H7 (cell line): ENCODE measurements around the gene EVC. TPM values are rescaled to one million over a fixed set of nuclear protein-coding genes. Genes with fewer than 3 reads are reported as not detected.
"Not testable (repeated sequence)": the region's sequence is repeated elsewhere in the genome, so short reads cannot be mapped to it uniquely, and the experiment has no call there.

Experiments used
- DNase-seq: peaks from one replicate; pipeline ENCODE4 v3.0.0; 2012
- H3K27me3 ChIP-seq: 2 replicates; pipeline ENCODE4 v1.6.0; 2011; ENCODE audit warnings: mild to moderate bottlenecking, low read length; ENCODE audit not compliant: control insufficient read depth, insufficient read depth
- H3K36me3 ChIP-seq: replicated peaks from 2 replicates; pipeline ENCODE4 v1.5.1; 2011; ENCODE audit warnings: low read length; ENCODE audit not compliant: control insufficient read depth, insufficient read depth
- H3K4me3 ChIP-seq: 2 replicates; pipeline ENCODE4 v1.5.1; 2011; ENCODE audit warnings: low read depth, mild to moderate bottlenecking, control low read depth, low read length, moderate library complexity; ENCODE audit not compliant: insufficient read depth
- total RNA-seq: library from RNA; depleted of rRNA; stranded (reverse); fragments of >200 nt; shearing (Covaris generic); gene quantifications from 2 replicates; pipeline ENCODE4 v1.2.3, GENCODE V29; 2014; rRNA removed

Gene EVC
- total RNA-seq, 1 experiment from 2014 or later = 4.5 TPM

GRCh38 chr4:5845035-5845905 lies 134.3 kb downstream of the EVC start:
- no peak for DNase-seq
- H3K36me3 ChIP-seq = peaks cover 35% of the 10 kb centered on the region

GRCh38 chr4:5851637-5852301 lies 140.8 kb downstream of the EVC start:
- H3K4me3 ChIP-seq = no peak overlapping the region
- H3K36me3 ChIP-seq = peaks cover 47% of the 10 kb centered on the region
- no peaks in the 10 kb centered on the region for H3K27me3 ChIP-seq
- no peak for DNase-seq

More at GRCh38 chr4:5845035-5845905, 134.3 kb downstream of the EVC start:
- Histone ChIP-seq H3K27me3 (no peaks in the 10 kb centered on the region), H3K4me3 (no peak overlapping the region)

GRCh38 chr4:5852523-5853202 lies 141.7 kb downstream of the EVC start:
- Histone ChIP-seq H3K4me3 (no peak overlapping the region), H3K36me3 (peaks cover 41% of the 10 kb centered on the region), H3K27me3 (no peaks in the 10 kb centered on the region)
- no peak for DNase-seq

GRCh38 chr4:5854929-5855328 lies 143.9 kb downstream of the EVC start:
- H3K27me3 ChIP-seq = no peaks in the 10 kb centered on the region
- DNase-seq = no peak
- peaks cover 28% of the 10 kb centered on the region for H3K36me3 ChIP-seq
- no peak overlapping the region for H3K4me3 ChIP-seq

GRCh38 chr4:5856362-5856761 lies 145.4 kb downstream of the EVC start:
- not testable (repeated sequence) for H3K4me3 ChIP-seq, DNase-seq, H3K27me3 ChIP-seq
- H3K36me3 ChIP-seq = peaks cover 27% of the 10 kb centered on the region

GRCh38 chr4:5857199-5857598 lies 146.2 kb downstream of the EVC start:
- Histone ChIP-seq H3K27me3 (no peaks in the 10 kb centered on the region), H3K4me3 (no peak overlapping the region), H3K36me3 (peaks cover 22% of the 10 kb centered on the region)
- DNase-seq = no peak

- H3K36me3 ChIP-seq = peaks cover 21% of the 10 kb centered on the region
- H3K4me3 ChIP-seq = no peak overlapping the region
- DNase-seq = no peak
- no peaks in the 10 kb centered on the region for H3K27me3 ChIP-seq
Measured at GRCh38 chr4:5858020-5858769, 147.2 kb downstream of the EVC start.

GRCh38 chr4:5863461-5864113 lies 152.6 kb downstream of the EVC start:
- Histone ChIP-seq H3K36me3 (peaks cover 16% of the 10 kb centered on the region), H3K4me3 (no peak overlapping the region), H3K27me3 (no peaks in the 10 kb centered on the region)
- no peak for DNase-seq

Other genes starting within 250 kb of the EVC start
- gene EVC2, start 2.6 kb upstream of the EVC start, total RNA-seq = 6.2 and 7.5 TPM in 2 replicates
- 101 and 106 TPM in 2 replicates for gene CRMP1, start 181.9 kb downstream of the EVC start, total RNA-seq